ENCODE data around the gene FH. TPM values are rescaled to one million over a fixed set of nuclear protein-coding genes. Genes with fewer than 3 reads are reported as not detected.

The FH gene
- total RNA-seq (2021) (73.6 and 75.4 TPM in 2 replicates), Bru-seq, nascent RNA (percentile 84 among the genes with signal in this experiment), BruChase-seq, experiment 1, labeled RNA remaining after a 2-hour chase (percentile 66 among the genes with signal in this experiment), BruChase-seq, experiment 2, labeled RNA remaining after a 6-hour chase (percentile 75 among the genes with signal in this experiment)
- long read RNA-seq, transcript FH-201 (10 exons, 1,797 nt) = major isoform, 105 of 115 reads
- long read RNA-seq, partial matches to known transcripts = 4 of 115 reads
- long read RNA-seq, other reads (novel, unspliced or antisense) = 6 of 115 reads

- Histone ChIP-seq H3K27me3 (replicated peaks; ENCODE audit: insufficient read depth, low read depth, low read length, poor library complexity) (no peaks in the 10 kb centered on the region), H3K36me3 (ENCODE audit: insufficient read depth, low read length, poor library complexity, severe bottlenecking) (peaks cover 11% of the 10 kb centered on the region), H3K27ac (ENCODE audit: low read depth, low read length, poor library complexity, severe bottlenecking) (peak within 1 kb of the TSS; percentile 74), H3K4me3 (ENCODE audit: low read depth, low read length, poor library complexity, severe bottlenecking) (peak within 1 kb of the TSS; percentile 73), H3K4me1 (ENCODE audit: insufficient read depth, low read length, poor library complexity, severe bottlenecking) (no peaks in the 10 kb centered on the region), H3K9me3 (ENCODE audit: low read depth, low read length, poor library complexity, severe bottlenecking) (no peaks in the 10 kb centered on the region)
- intact Hi-C loops (cut with micrococcal nuclease; ENCODE audit: unreplicated experiment) = no loop called here
- DNase-seq (ENCODE audit: low spot score) = peak; percentile 96
- CTCF ChIA-PET = no interaction called here
- no TSS peak for BruUV-seq (replicated peaks)
- POLR2A ChIA-PET (ENCODE audit: low non-redundant PET) = no interaction called here
- TF ChIP-seq EZH2 (IDR thresholded peaks at IDR 0.05; ENCODE audit: borderline replicate concordance, low read depth, low read length, poor library complexity, severe bottlenecking) = no peak
- no peak for TF ChIP-seq CTCF (conservative IDR thresholded peaks at IDR 0.05; ENCODE audit: low read depth, low read length)
Measured at GRCh38 chr1:241519308-241520079, at the start of gene FH. TSS of gene FH (minus strand) at chr1:241519755. CDS start at chr1:241519722, 33 bp downstream.

GRCh38 chr1:241560849-241561187 is 41.3 kb upstream of the FH start:
- TF ChIP-seq CTCF (conservative IDR thresholded peaks at IDR 0.05; ENCODE audit: low read depth, low read length) (no peak), EZH2 (IDR thresholded peaks at IDR 0.05; ENCODE audit: borderline replicate concordance, low read depth, low read length, poor library complexity, severe bottlenecking) (no peak)
- peak overlapping the region; percentile 61 for H3K27ac ChIP-seq (ENCODE audit: low read depth, low read length, poor library complexity, severe bottlenecking)
- no peaks in the 10 kb centered on the region for H3K9me3 ChIP-seq (ENCODE audit: low read depth, low read length, poor library complexity, severe bottlenecking)
- H3K4me1 ChIP-seq (ENCODE audit: insufficient read depth, low read length, poor library complexity, severe bottlenecking) = peaks cover 39% of the 10 kb centered on the region
- BruUV-seq (replicated peaks) = no TSS peak
- DNase-seq (ENCODE audit: low spot score) = no peak
- ChIA-PET CTCF (no interaction called here), POLR2A (ENCODE audit: low non-redundant PET) (no interaction called here)
- no peak overlapping the region for H3K4me3 ChIP-seq (ENCODE audit: low read depth, low read length, poor library complexity, severe bottlenecking)
- intact Hi-C loops (cut with micrococcal nuclease; ENCODE audit: unreplicated experiment) = no loop called here
- H3K36me3 ChIP-seq (ENCODE audit: insufficient read depth, low read length, poor library complexity, severe bottlenecking) = peaks cover 3% of the 10 kb centered on the region
- H3K27me3 ChIP-seq (replicated peaks; ENCODE audit: insufficient read depth, low read depth, low read length, poor library complexity) = no peaks in the 10 kb centered on the region

- Histone ChIP-seq H3K27me3 (replicated peaks; ENCODE audit: insufficient read depth, low read depth, low read length, poor library complexity) (no peaks in the 10 kb centered on the region), H3K4me3 (ENCODE audit: low read depth, low read length, poor library complexity, severe bottlenecking) (no peak overlapping the region), H3K27ac (ENCODE audit: low read depth, low read length, poor library complexity, severe bottlenecking) (peak overlapping the region; percentile 61), H3K36me3 (ENCODE audit: insufficient read depth, low read length, poor library complexity, severe bottlenecking) (peaks cover 3% of the 10 kb centered on the region), H3K9me3 (ENCODE audit: low read depth, low read length, poor library complexity, severe bottlenecking) (no peaks in the 10 kb centered on the region), H3K4me1 (ENCODE audit: insufficient read depth, low read length, poor library complexity, severe bottlenecking) (peaks cover 44% of the 10 kb centered on the region)
- TF ChIP-seq EZH2 (IDR thresholded peaks at IDR 0.05; ENCODE audit: borderline replicate concordance, low read depth, low read length, poor library complexity, severe bottlenecking) = no peak
- no peak for TF ChIP-seq CTCF (conservative IDR thresholded peaks at IDR 0.05; ENCODE audit: low read depth, low read length)
- peak; percentile 7 for DNase-seq (ENCODE audit: low spot score)
- ChIA-PET CTCF (no interaction called here), POLR2A (ENCODE audit: low non-redundant PET) (no interaction called here)
- BruUV-seq (replicated peaks) = no TSS peak
- intact Hi-C loops (cut with micrococcal nuclease; ENCODE audit: unreplicated experiment) = no loop called here
Measured at GRCh38 chr1:241560146-241560848, 40.7 kb upstream of the FH start.

Measured in A673 (cell line).